Common myeloid progenitor, CD34-positive (primary cell): ENCODE measurements around the gene KCTD3.

Experiments
- CTCF ChIA-PET: fragments of 350-600 bp; sonication (Branson Sonifier 250); formaldehyde crosslinking; loops from one replicate; lab custom pipeline; 2021; ENCODE audit warnings: antibody characterized with exemption; lab: Charles Lee
- POLR2A ChIA-PET: fragments of 350-600 bp; sonication (Branson Sonifier 250); formaldehyde crosslinking; loops from one replicate; lab custom pipeline; 2021; ENCODE audit warnings: antibody characterized with exemption; lab: Charles Lee
- DNase-seq, 3 donors: peaks; one replicate each; pipeline versions ENCODE4 v3.0.0 to v3.0.0-alpha.2; 2013
- H3K27ac ChIP-seq, 2 experiments: 1 replicate in 1 of 2; 2 replicates in 1 of 2; pipeline ENCODE4 v1.7.0; 2013; ENCODE audit warnings: inconsistent platforms in 2 of 2, low read length in 2 of 2, mild to moderate bottlenecking in 2 of 2, low read depth in 1 of 2, moderate library complexity in 1 of 2; ENCODE audit not compliant: severe bottlenecking in 2 of 2, insufficient read depth in 1 of 2, poor library complexity in 1 of 2
- H3K27me3 ChIP-seq, 5 experiments: replicated peaks in 2 of 5; 1 replicate in 3 of 5; 2 replicates in 2 of 5; pipeline versions ENCODE4 v1.6.1 to v1.7.0; 2013; ENCODE audit warnings: low read length in 4 of 5, mild to moderate bottlenecking in 2 of 5, moderate library complexity in 2 of 5, inconsistent platforms in 1 of 5; ENCODE audit not compliant: insufficient read depth in 5 of 5, control insufficient read depth in 4 of 5
- H3K36me3 ChIP-seq, 4 experiments: 1 replicate in 2 of 4; 2 replicates in 2 of 4; pipeline versions ENCODE4 v1.6.1 to v1.7.0; 2013; ENCODE audit warnings: low read length in 3 of 4, control low read depth in 1 of 4, mild to moderate bottlenecking in 1 of 4; ENCODE audit not compliant: control insufficient read depth in 4 of 4, insufficient read depth in 4 of 4
- H3K4me1 ChIP-seq, 4 experiments: 1 replicate in 3 of 4; 2 replicates in 1 of 4; pipeline versions ENCODE4 v1.6.1 to v1.7.1; 2013; ENCODE audit warnings: low read length in 3 of 4, mild to moderate bottlenecking in 3 of 4, control low read depth in 1 of 4, inconsistent platforms in 1 of 4, moderate library complexity in 1 of 4; ENCODE audit not compliant: control insufficient read depth in 4 of 4, insufficient read depth in 4 of 4; ENCODE audit errors: control extremely low read depth in 1 of 4
- H3K4me3 ChIP-seq, 7 experiments: 1 replicate in 4 of 7; 2 replicates in 3 of 7; pipeline versions ENCODE4 v1.5.1 to v1.7.0; 2013; ENCODE audit warnings: mild to moderate bottlenecking in 7 of 7, low read length in 6 of 7, moderate library complexity in 6 of 7, inconsistent platforms in 2 of 7, low read depth in 2 of 7, control low read depth in 1 of 7; ENCODE audit not compliant: insufficient read depth in 4 of 7, control insufficient read depth in 1 of 7; ENCODE audit errors: extremely low read depth in 1 of 7
- H3K9me3 ChIP-seq, 5 experiments: 1 replicate in 4 of 5; 2 replicates in 1 of 5; pipeline versions ENCODE4 v1.6.1 to v1.7.1; 2013; ENCODE audit warnings: low read length in 4 of 5, mild to moderate bottlenecking in 2 of 5, inconsistent platforms in 1 of 5, low read depth in 1 of 5, moderate library complexity in 1 of 5; ENCODE audit not compliant: control insufficient read depth in 4 of 5, insufficient read depth in 2 of 5; ENCODE audit errors: control extremely low read depth in 1 of 5
- WGBS: methylation state at CpG from one replicate; pipeline ENCODE4 v1.1.5; 2013; ENCODE audit not compliant: insufficient coverage; 5-methylcytosine and 5-hydroxymethylcytosine counted together

KCTD3 gene

GRCh38 chr1:215617979-215618378, 50.9 kb downstream of the KCTD3 start:
- no peak for DNase-seq
- WGBS = no CpG with 5 or more reads among the region's 1 CpG
- Histone ChIP-seq H3K27ac (no peak overlapping the region), H3K4me1 (no peaks in the 10 kb centered on the region), H3K27me3 (no peaks in the 10 kb centered on the region), H3K36me3 (peaks cover 16 to 40% (median 27%) of the 10 kb centered on the region in 4 experiments), H3K9me3 (no peaks in the 10 kb centered on the region), H3K4me3 (no peak overlapping the region)
- CTCF ChIA-PET = interaction anchor here (1.2 to 1.4 kb wide), 2 partner anchors 13 to 15 kb away, joined by 3 to 4 read pairs; no protein-coding TSS in a partner anchor
- POLR2A ChIA-PET = no interaction called here

GRCh38 chr1:215623162-215623561, 56.1 kb downstream of the KCTD3 start:
- Histone ChIP-seq H3K36me3 (peaks cover 11 to 27% (median 14%) of the 10 kb centered on the region in 4 experiments), H3K4me1 (no peaks in the 10 kb centered on the region), H3K4me3 (no peak overlapping the region), H3K27ac (no peak overlapping the region), H3K27me3 (no peaks in the 10 kb centered on the region), H3K9me3 (no peaks in the 10 kb centered on the region)
- ChIA-PET CTCF (no interaction called here), POLR2A (no interaction called here)
- WGBS = 100% methylated on average over 1 of the region's 4 CpGs
- DNase-seq = no peak

DNA sequence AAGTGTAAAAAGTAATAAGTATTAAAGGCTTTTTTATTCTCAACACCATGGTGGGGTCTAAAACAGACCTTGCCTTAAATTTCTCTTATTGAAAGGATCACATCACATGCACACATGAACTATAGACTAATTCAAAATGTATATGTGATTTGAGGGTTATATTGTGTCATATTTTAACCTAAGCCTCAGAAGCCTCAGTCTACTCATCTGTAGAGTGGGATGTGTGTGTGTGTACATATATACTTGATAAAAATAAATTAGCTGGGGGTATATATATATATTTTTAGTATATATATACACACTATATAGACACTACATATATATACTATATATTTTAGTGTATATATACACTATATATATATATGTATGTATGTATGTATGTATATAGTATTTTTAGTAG, 58.8 kb downstream of the KCTD3 start:
- Histone ChIP-seq H3K36me3 (peaks cover 0 to 9% (median 2%) of the 10 kb centered on the region in 4 experiments), H3K27ac (no peak overlapping the region), H3K4me3 (no peak overlapping the region), H3K27me3 (peaks cover 0 to under 1% (median 0%) of the 10 kb centered on the region in 5 experiments), H3K9me3 (no peaks in the 10 kb centered on the region), H3K4me1 (no peaks in the 10 kb centered on the region)
- DNase-seq = no peak
- CTCF ChIA-PET = no interaction called here
- POLR2A ChIA-PET = no interaction called here

- POLR2A ChIA-PET = no interaction called here
- Histone ChIP-seq H3K27ac (no peak overlapping the region), H3K36me3 (no peaks in the 10 kb centered on the region), H3K27me3 (peaks cover 0 to 5% (median 0%) of the 10 kb centered on the region in 5 experiments), H3K4me1 (no peaks in the 10 kb centered on the region), H3K9me3 (no peaks in the 10 kb centered on the region), H3K4me3 (no peak overlapping the region)
- CTCF ChIA-PET = interaction anchor here (1.0 kb wide), 1 partner anchor 11 kb away, joined by 3 read pairs; no protein-coding TSS in a partner anchor
- DNase-seq = no peak
- WGBS = 91% methylated on average over 1 of the region's 1 CpG
These were observed 63.9 kb downstream of the KCTD3 start for GRCh38 chr1:215631040-215631439.

- POLR2A ChIA-PET = no interaction called here
- DNase-seq = no peak
- no peak overlapping the region for H3K27ac ChIP-seq
- H3K4me3 ChIP-seq = no peak overlapping the region
- H3K36me3 ChIP-seq = no peaks in the 10 kb centered on the region
- CTCF ChIA-PET = interaction anchor here (1.0 kb wide), 1 partner anchor 11 kb away, joined by 3 read pairs; no protein-coding TSS in a partner anchor
- 79% methylated on average over 2 of the region's 3 CpGs for WGBS
- peaks cover 0 to 5% (median 0%) of the 10 kb centered on the region in 5 experiments for H3K27me3 ChIP-seq
- no peaks in the 10 kb centered on the region for H3K9me3 ChIP-seq
- H3K4me1 ChIP-seq = no peaks in the 10 kb centered on the region
These were observed 64.4 kb downstream of the KCTD3 start for GRCh38 chr1:215631489-215631888.

DNA sequence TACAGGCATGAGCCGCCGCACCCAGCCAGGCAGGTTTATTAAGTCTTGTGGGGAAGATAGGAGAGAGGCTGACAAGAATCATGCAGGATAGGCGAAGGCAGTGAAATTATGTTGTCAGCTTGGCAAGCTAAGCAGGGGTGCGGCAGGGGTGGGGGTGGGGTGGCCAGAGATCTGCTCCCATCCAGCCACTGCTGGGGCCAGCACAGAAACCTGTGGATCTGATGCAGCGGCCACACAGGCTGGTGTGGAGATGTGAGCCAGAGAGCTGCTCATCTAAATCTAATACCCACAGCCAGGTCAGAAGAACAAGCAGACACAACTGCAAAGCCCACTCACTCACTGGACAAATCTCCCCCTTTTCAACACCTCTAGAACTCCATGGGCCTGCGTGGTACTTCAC, 68.7 kb downstream of the KCTD3 start:
- Histone ChIP-seq H3K27me3 (peaks cover 0 to 5% (median 0%) of the 10 kb centered on the region in 5 experiments), H3K9me3 (no peaks in the 10 kb centered on the region), H3K4me1 (no peaks in the 10 kb centered on the region), H3K4me3 (no peak overlapping the region), H3K27ac (no peak overlapping the region), H3K36me3 (no peaks in the 10 kb centered on the region)
- no peak for DNase-seq
- ChIA-PET POLR2A (no interaction called here), CTCF (no interaction called here)
- whole genome bisulfite sequencing = 100% methylated on average over 4 of the region's 6 CpGs

- Histone ChIP-seq H3K4me3 (no peak overlapping the region), H3K36me3 (no peaks in the 10 kb centered on the region), H3K27ac (no peak overlapping the region), H3K4me1 (no peaks in the 10 kb centered on the region), H3K9me3 (no peaks in the 10 kb centered on the region), H3K27me3 (peaks cover 0 to 3% (median 0%) of the 10 kb centered on the region in 5 experiments)
- WGBS = 85% methylated on average over 9 of the region's 9 CpGs
- POLR2A ChIA-PET = no interaction called here
- CTCF ChIA-PET = no interaction called here
- no peak for DNase-seq
These were observed 69.3 kb downstream of the KCTD3 start for GRCh38 chr1:215636258-215636965.
